Effector CD8-positive, alpha-beta T cell (primary cell): ENCODE measurements around the gene SLC35F5.
"Not testable (repeated sequence)": the region's sequence is repeated elsewhere in the genome, so short reads cannot be mapped to it uniquely, and the experiment has no call there.

ENCODE experiments used
- DNase-seq: peaks from one replicate; lab custom pipeline; 2025; lab: John Stamatoyannopoulos, UW

SLC35F5 gene

GRCh38 chr2:113697516-113697915 is 58.9 kb downstream of the SLC35F5 start:
- DNase-seq, result no peak

- DNase-seq, result no peak
Observed at GRCh38 chr2:113694438-113694837, 62.0 kb downstream of the SLC35F5 start.

GRCh38 chr2:113692698-113693428 is 63.6 kb downstream of the SLC35F5 start:
- no peak for DNase-seq

GRCh38 chr2:113690871-113691270 is 65.6 kb downstream of the SLC35F5 start:
- not testable (repeated sequence) for DNase-seq

- DNase-seq, result no peak
Observed at GRCh38 chr2:113686537-113686936, 69.9 kb downstream of the SLC35F5 start.

GRCh38 chr2:113685471-113685870 is 71.0 kb downstream of the SLC35F5 start:
- no peak for DNase-seq

- no peak for DNase-seq
Observed at GRCh38 chr2:113679457-113679856, 77.0 kb downstream of the SLC35F5 start.

GRCh38 chr2:113677330-113677729 is 79.1 kb downstream of the SLC35F5 start:
- no peak for DNase-seq

GRCh38 chr2:113676623-113677266 is 79.7 kb downstream of the SLC35F5 start:
- no peak for DNase-seq

- no peak for DNase-seq
Observed at GRCh38 chr2:113675875-113676274, 80.6 kb downstream of the SLC35F5 start.

GRCh38 chr2:113672326-113672932 is 84.0 kb downstream of the SLC35F5 start:
- no peak for DNase-seq

GRCh38 chr2:113669013-113669412 is 87.4 kb downstream of the SLC35F5 start:
- DNase-seq, result not testable (repeated sequence)

GRCh38 chr2:113664761-113665533 is 91.5 kb downstream of the SLC35F5 start:
- DNase-seq, result not testable (repeated sequence)

- not testable (repeated sequence) for DNase-seq
Observed at GRCh38 chr2:113663285-113664060, 93.0 kb downstream of the SLC35F5 start.
